HG03354 (cell line): ENCODE results near the gene GAB2.
"Not testable (repeated sequence)": the region's sequence is repeated elsewhere in the genome, so short reads cannot be mapped to it uniquely, and the experiment has no call there.

Experiments used
- ATAC-seq: cut with Tn5 transposase; IDR thresholded peaks from one replicate; pipeline ENCODE4 v1.9.1; 2021; ENCODE audit warnings: mild to moderate bottlenecking; ENCODE audit not compliant: unreplicated experiment, poor library complexity, severe bottlenecking

The GAB2 gene

GRCh38 chr11:78323363-78323762, 94.3 kb downstream of the GAB2 start:
- no peak for ATAC-seq

- no peak for ATAC-seq
Measured at GRCh38 chr11:78319453-78319955, 98.1 kb downstream of the GAB2 start.

GRCh38 chr11:78318321-78319114, 99.1 kb downstream of the GAB2 start:
- no peak for ATAC-seq

- ATAC-seq: no peak
Measured at GRCh38 chr11:78315724-78316123, 101.9 kb downstream of the GAB2 start.

GRCh38 chr11:78314762-78315161, 102.9 kb downstream of the GAB2 start:
- no peak for ATAC-seq

GRCh38 chr11:78313898-78314297, 103.7 kb downstream of the GAB2 start:
- no peak for ATAC-seq

DNA sequence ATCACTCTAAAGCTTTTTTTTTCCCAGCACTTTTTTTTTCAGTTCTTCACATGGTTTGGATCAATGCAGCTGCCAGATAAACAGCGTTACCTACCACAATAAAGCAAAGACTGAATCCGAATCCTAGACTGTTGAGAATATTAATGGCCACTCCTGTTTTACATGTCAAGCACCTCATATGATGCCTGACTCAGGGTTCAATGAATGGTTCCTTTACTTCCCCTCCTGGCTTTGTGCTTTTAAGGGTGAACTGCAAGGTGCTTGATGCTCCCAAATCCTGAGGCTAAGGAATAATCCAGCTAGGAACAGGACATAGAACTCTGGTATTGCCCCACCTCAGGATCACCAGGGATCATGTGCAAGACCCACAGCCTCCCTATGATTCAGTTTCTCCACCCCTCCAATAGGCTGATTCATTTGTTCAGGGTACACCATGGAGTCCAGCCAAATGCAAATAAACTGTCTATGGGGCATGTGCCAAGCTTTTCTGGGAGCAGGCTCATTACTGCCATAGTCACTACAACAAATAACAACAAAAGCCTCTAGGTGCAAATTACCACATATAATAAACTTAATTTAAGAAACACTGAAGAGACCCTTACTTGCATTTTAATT, 104.3 kb downstream of the GAB2 start:
- no peak for ATAC-seq

DNA sequence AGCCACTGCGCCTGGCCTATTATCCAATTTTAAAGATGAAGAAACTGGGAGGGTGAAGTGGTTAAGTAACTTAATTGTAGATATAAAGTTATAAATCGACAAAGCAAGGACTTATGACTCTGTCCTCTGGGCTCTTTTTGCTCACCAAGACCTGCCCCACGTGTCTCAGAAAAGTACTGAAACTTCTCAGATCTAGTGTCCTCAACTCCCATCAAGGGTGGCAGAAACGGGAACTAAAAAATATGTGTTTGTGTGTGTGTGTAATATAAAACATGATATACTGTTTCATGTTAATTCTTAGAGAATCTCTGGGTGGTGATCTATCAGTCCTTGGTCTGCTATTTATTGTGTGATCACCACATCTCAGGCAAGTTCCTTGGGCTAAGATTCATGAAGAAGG, 104.9 kb downstream of the GAB2 start:
- peak; percentile 44 for ATAC-seq

GRCh38 chr11:78311702-78312371, 105.8 kb downstream of the GAB2 start:
- no peak for ATAC-seq

- peak; percentile 86 for ATAC-seq
Measured at GRCh38 chr11:78310500-78310909, 107.1 kb downstream of the GAB2 start.

DNA sequence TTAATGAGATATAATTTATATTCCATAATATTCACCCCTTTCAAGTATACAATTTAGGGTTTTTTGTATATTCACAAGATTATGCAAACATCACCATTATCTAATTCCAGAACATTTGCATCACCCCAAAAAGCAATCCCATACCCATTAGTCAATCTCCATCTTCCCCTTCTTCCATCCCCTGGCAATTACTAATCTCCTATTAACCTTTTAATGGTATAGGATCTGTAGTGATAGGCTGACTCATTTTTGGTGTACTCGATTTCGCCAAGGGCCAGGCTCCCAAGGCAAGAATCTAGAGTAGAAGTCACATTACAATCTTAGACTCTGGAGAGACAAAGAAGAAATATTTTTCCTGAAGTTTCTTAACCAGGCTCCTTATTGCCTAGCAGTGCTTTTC, 113.4 kb downstream of the GAB2 start:
- ATAC-seq: no peak

GRCh38 chr11:78300108-78300839, 117.3 kb downstream of the GAB2 start:
- ATAC-seq: no peak

- no peak for ATAC-seq
Measured at GRCh38 chr11:78299000-78299710, 118.5 kb downstream of the GAB2 start.

- ATAC-seq: no peak
Measured at GRCh38 chr11:78298291-78298771, 119.3 kb downstream of the GAB2 start.

DNA sequence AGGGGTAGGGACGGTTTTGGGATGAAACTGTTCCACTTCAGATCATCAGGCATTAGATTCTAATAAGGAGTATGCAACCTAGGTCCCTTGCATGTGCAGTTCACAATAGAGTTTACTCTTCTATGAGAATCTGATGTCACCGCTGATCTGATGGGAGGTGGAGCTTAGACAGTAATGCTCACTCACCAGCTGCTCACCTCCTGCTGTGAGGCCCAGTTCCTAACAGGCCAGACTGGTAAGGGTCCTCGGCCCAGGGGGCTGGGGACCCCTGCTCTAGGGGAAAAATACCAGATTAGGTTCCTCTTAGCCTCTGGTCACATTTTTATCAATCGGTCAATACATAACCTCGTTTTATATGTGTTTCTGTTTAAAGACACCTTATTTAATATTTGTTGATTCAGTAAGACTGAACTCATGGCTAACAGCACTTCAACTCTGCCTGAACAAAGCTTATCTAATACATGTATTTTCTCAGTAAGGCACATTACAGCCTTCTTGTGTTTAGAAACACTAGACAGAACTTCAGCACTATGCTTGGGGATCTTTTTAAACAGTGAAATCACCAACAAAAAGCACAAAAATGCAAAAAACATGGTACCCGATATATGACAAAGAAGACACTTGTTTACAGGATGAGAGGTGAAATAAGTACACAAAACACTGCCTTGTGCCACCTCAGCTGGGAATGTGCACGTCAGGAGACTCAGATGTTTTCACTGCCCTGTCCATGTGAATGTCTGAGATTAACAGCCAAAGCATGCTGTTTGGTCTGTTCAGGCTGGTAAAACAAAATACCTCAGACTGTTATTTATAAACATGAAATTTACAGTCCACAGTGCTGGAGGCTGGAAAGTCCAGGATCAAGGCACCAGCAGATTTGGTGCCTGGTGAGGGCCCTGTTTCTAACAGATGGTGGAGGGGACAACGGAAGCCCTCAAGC, 121.4 kb downstream of the GAB2 start:
- ATAC-seq: no peak

- no peak for ATAC-seq
Measured at GRCh38 chr11:78295347-78295746, 122.3 kb downstream of the GAB2 start.

DNA sequence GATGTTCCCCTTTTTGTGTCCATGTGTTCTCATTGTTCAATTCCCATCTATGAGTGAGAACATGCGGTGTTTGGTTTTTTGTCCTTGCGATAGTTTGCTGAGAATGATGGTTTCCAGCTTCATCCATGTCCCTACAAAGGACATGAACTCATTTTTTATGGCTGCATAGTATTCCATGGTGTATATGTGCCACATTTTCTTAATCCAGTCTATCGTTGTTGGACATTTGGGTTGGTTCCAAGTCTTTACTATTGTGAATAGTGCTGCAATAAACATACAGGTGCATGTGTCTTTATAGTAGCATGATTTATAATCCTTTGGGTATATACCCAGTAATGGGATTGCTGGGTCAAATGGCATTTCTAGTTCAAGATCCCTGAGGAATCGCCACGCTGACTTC, 123.5 kb downstream of the GAB2 start:
- not testable (repeated sequence) for ATAC-seq

- no peak for ATAC-seq
Measured at GRCh38 chr11:78293536-78293935, 124.1 kb downstream of the GAB2 start.
